LNCaP clone FGC (cell line): Measurements from ENCODE around the gene KRCC1.
"Not testable (repeated sequence)": the region's sequence is repeated elsewhere in the genome, so short reads cannot be mapped to it uniquely, and the experiment has no call there.

ENCODE experiments used
- DNase-seq: peaks from one replicate; pipeline ENCODE4 v3.0.0-alpha.2; 2011; ENCODE audit warnings: low read depth
- H3K4me3 ChIP-seq: 2 replicates; pipeline ENCODE4 v1.5.1; 2011; ENCODE audit warnings: mild to moderate bottlenecking, low read depth, low read length, control low read depth
- CTCF ChIP-seq: IDR thresholded peaks from 2 replicates; pipeline ENCODE4 v1.5.1; 2012; ENCODE audit warnings: mild to moderate bottlenecking; ENCODE audit not compliant: control insufficient read depth, insufficient read depth; ENCODE audit errors: extremely low read depth

Gene KRCC1

DNA sequence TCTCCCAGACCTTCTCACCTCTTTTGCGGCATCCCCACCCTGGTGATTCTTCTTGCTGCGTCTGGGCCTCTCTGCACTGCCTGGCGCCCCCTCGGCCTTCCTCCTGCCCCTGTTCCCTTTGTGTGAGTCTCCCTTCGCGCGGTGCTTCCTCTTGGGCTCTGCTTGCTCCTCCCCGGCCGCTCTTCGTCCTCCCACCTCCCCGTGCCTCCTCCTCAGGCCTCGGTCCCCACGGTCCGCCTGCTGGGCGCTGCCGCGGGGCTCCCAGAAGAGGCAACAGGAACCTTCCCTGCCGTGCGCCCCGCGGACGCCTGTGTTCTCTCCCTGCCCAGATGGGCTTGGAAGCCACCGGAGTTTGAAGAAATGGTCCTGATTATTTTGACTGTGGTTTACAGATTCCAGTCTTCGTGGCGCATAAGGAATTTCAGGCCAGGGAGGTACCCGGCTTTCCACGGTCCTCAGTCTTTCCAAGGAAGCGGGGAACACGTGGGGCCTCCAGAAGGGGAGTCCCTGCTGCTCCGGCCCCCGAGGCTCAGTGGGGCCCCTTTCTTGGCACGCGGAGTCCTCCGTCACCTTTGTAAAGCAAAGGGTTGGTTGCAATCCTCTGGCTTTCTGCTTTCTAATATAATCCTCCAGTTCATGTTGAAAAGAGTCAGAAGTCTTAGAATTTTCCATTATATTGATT, 52.4 kb downstream of the KRCC1 start:
- no peak for DNase-seq
- no peak for TF ChIP-seq CTCF
- no peak overlapping the region for H3K4me3 ChIP-seq

DNA sequence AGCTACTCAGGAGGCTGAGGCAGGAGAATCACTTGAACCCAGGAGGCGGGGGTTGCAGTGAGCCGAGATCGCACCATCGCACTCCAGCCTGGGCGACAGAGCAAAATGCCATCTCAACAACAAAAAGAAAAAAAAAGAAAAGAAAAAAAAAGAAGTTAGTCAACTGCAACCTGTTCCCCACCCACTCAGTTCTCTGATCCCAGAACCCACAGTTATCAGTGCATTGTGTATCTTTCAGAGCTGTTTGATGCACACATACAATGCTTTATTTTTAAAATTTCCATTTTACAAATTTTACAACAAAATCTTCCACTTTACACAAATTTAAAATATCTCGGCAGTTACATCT, 53.2 kb downstream of the KRCC1 start:
- no peak for TF ChIP-seq CTCF
- no peak overlapping the region for H3K4me3 ChIP-seq
- no peak for DNase-seq

- not testable (repeated sequence) for H3K4me3 ChIP-seq, DNase-seq
These were observed 55.1 kb downstream of the KRCC1 start for GRCh38 chr2:88000474-88000873.

- no peak for DNase-seq
- no peak for TF ChIP-seq CTCF
- H3K4me3 ChIP-seq: no peak overlapping the region
These were observed 59.0 kb downstream of the KRCC1 start for GRCh38 chr2:87996570-87996969.

DNA sequence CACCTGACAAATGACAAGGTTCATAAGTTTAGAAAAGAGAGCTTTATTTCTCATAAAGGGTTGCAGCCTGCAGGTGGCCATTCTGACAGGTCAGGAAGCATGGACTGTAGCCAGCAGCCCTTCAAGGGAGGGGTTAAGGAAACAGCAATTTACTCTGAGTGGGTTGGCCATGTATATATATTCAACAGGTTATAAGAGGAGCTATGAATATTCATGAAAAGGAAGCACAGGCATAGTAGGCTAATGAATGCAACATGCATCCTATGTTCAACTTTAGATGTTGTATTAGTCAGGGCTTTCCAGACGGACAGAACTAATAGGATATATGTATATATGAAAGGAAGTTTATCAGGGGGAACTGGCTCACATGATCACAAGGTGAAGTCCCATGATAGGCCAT, 59.8 kb downstream of the KRCC1 start:
- TF ChIP-seq CTCF: no peak
- no peak for DNase-seq
- no peak overlapping the region for H3K4me3 ChIP-seq

DNA sequence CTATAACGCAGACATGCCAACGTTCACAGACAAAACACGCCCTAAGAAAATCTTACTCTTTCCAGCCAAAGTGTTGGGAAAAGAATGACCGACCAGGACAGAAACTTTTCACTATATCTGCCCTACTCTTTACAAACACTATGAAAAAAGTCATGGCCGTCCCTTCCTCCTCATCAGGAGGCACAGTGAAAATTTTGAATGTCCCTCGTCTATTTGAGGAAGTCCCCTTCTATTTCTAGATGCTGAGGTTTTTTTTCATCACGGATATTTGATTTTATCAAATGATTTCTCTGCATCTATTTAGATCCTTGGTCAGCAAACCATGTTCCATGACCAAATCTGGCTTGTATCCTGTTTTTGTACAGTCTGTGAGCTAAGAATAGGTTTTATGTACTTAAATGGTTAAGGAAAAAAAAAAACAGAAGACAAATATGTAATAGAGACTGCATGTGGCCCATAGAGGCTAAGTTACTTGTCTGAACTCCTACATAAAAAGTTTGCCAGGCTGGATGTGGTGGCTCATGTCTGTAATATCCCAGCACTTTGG, 61.2 kb downstream of the KRCC1 start:
- not testable (repeated sequence) for DNase-seq, H3K4me3 ChIP-seq

- not testable (repeated sequence) for DNase-seq, H3K4me3 ChIP-seq
These were observed 63.0 kb downstream of the KRCC1 start for GRCh38 chr2:87992569-87992968.

GRCh38 chr2:87987473-87987872, 68.1 kb downstream of the KRCC1 start:
- not testable (repeated sequence) for DNase-seq, H3K4me3 ChIP-seq

DNA sequence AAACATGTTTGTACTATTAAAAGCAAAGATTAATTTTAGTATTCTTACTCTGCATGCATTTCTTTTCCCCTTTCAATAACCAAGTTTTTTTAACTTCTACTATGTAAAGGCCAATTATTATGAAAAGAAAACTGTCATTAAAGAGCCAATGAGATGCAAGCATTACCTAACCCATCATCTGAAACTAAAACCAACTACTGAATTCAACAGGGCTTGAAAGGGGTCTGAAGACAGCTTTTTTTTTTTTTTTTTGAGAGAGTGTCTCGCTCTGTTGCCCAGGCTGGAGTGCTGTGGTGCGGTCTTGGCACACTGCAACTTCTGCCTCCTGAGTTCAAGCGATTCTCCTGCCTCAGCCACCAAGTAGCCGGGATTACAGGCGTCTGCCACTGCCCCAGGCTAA, 69.7 kb downstream of the KRCC1 start:
- not testable (repeated sequence) for H3K4me3 ChIP-seq, DNase-seq

DNA sequence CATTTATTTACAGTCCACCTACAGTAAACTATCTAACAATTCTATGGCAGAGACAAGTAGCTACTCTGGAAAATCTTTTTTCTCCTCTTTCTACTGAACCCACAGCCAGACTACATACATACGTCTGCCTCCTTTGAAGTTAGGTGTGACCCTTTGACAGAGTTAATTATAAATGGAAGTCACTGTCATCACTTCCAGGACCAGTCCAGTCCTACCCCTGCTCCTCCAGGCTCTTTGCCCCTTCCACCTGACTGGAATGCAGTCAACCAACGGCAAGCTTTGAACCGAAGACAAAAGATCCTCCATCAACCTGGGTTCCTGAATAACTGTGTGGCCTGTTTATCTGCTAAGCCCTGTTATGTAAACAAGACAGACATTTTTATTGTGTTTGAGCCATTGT, 74.4 kb downstream of the KRCC1 start:
- H3K4me3 ChIP-seq, DNase-seq: not testable (repeated sequence)
